Activated CD8-positive, alpha-beta T cell treated with anti-CD3 and anti-CD28 coated beads, Interleukin-2, amount 10 ng/mL, durations not matched to agents 7 days and 5 days (primary cell): ENCODE measurements around the gene TERT. TPM values are rescaled to one million over a fixed set of nuclear protein-coding genes. Genes with fewer than 3 reads are reported as not detected.

Source experiments
- ATAC-seq: fragments of 150-1000 bp; cut with Tn5 transposase; one replicate; pipeline ENCODE4 v1.10.0; 2021; ENCODE audit warnings: moderate library complexity
- CTCF ChIA-PET: fragments of 350-600 bp; sonication (Branson Sonifier 250); formaldehyde crosslinking; loops from one replicate; lab custom pipeline; 2021; ENCODE audit warnings: antibody characterized with exemption; lab: Charles Lee
- POLR2A ChIA-PET: fragments of 350-600 bp; sonication (Branson Sonifier 250); formaldehyde crosslinking; loops from one replicate; lab custom pipeline; 2021; ENCODE audit warnings: antibody characterized with exemption; lab: Charles Lee
- DNase-seq: peaks from one replicate; pipeline ENCODE4 v3.0.0-alpha.2; 2020
- H3K27ac Mint-ChIP-seq: one replicate; pipeline ENCODE4 v1.8.0; 2021; ENCODE audit warnings: mild to moderate bottlenecking, mixed read lengths
- H3K27me3 Mint-ChIP-seq: one replicate; pipeline ENCODE4 v1.8.0; 2021; ENCODE audit warnings: low read depth, mixed read lengths
- H3K36me3 Mint-ChIP-seq: one replicate; pipeline ENCODE4 v1.8.0; 2021; ENCODE audit warnings: low read depth, mixed read lengths
- H3K4me1 Mint-ChIP-seq: one replicate; pipeline ENCODE4 v1.8.0; 2021; ENCODE audit warnings: low read depth, mixed read lengths
- H3K4me3 Mint-ChIP-seq: one replicate; pipeline ENCODE4 v1.8.0; 2021; ENCODE audit warnings: mild to moderate bottlenecking, mixed read lengths
- H3K9me3 Mint-ChIP-seq: one replicate; pipeline ENCODE4 v1.8.0; 2022; ENCODE audit warnings: mixed read lengths; ENCODE audit not compliant: insufficient read depth
- total RNA-seq, 2 experiments: library from RNA; stranded (reverse); gene quantifications; one replicate each; pipeline ENCODE4 v1.2.3, GENCODE V29; 2021

TERT gene
- total RNA-seq, 2 experiments from 2014 or later: 0.29 to 0.44 TPM

GRCh38 chr5:1221721-1222120 lies 73.1 kb downstream of the TERT start:
- H3K27ac Mint-ChIP-seq: no peak overlapping the region
- DNase-seq (no peak), ATAC-seq (no peak)
- H3K27me3 Mint-ChIP-seq: peaks cover 11% of the 10 kb centered on the region
- CTCF ChIA-PET: no interaction called here
- peaks cover 2% of the 10 kb centered on the region for H3K4me1 Mint-ChIP-seq
- no peaks in the 10 kb centered on the region for H3K36me3 Mint-ChIP-seq
- H3K4me3 Mint-ChIP-seq: no peak overlapping the region
- POLR2A ChIA-PET: no interaction called here
- H3K9me3 Mint-ChIP-seq: no peaks in the 10 kb centered on the region

- Mint-ChIP-seq H3K9me3 (no peaks in the 10 kb centered on the region), H3K36me3 (no peaks in the 10 kb centered on the region), H3K4me3 (no peak overlapping the region), H3K27ac (no peak overlapping the region), H3K27me3 (peaks cover 10% of the 10 kb centered on the region), H3K4me1 (peaks cover 2% of the 10 kb centered on the region)
- ChIA-PET POLR2A (no interaction called here), CTCF (no interaction called here)
- no peak for ATAC-seq
- DNase-seq: no peak
Observed at GRCh38 chr5:1220831-1221230, 74.0 kb downstream of the TERT start.

DNA sequence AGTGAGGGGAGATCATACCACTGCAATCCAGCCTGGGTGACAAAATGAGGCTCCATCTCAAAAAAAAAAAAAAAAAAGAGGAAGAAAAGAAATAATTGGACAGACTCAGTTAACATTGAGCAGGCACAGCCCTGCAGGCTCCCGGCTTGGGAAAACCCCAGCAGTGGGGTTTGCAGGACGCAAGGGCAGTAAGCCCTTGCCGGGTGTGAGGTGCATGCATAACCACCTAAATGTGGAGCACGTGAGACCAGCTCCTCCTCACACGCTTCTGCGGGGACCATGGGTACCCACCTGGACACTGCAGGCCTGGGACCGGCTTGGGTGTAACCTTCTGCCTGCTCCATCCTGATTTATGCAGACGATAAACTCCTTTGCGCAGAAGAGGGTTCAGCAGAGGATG lies 74.5 kb downstream of the TERT start:
- H3K27ac Mint-ChIP-seq: no peak overlapping the region
- CTCF ChIA-PET: no interaction called here
- peaks cover 2% of the 10 kb centered on the region for H3K4me1 Mint-ChIP-seq
- no peak for ATAC-seq
- DNase-seq: no peak
- peaks cover 8% of the 10 kb centered on the region for H3K27me3 Mint-ChIP-seq
- H3K36me3 Mint-ChIP-seq: no peaks in the 10 kb centered on the region
- POLR2A ChIA-PET: no interaction called here
- no peak overlapping the region for H3K4me3 Mint-ChIP-seq
- no peaks in the 10 kb centered on the region for H3K9me3 Mint-ChIP-seq

- H3K36me3 Mint-ChIP-seq: no peaks in the 10 kb centered on the region
- H3K4me3 Mint-ChIP-seq: no peak overlapping the region
- no peak for ATAC-seq
- no peaks in the 10 kb centered on the region for H3K9me3 Mint-ChIP-seq
- ChIA-PET POLR2A (no interaction called here), CTCF (no interaction called here)
- H3K27ac Mint-ChIP-seq: no peak overlapping the region
- no peak for DNase-seq
- peaks cover 2% of the 10 kb centered on the region for H3K4me1 Mint-ChIP-seq
- H3K27me3 Mint-ChIP-seq: peaks cover 8% of the 10 kb centered on the region
Observed at GRCh38 chr5:1219768-1220100, 75.1 kb downstream of the TERT start.

DNA sequence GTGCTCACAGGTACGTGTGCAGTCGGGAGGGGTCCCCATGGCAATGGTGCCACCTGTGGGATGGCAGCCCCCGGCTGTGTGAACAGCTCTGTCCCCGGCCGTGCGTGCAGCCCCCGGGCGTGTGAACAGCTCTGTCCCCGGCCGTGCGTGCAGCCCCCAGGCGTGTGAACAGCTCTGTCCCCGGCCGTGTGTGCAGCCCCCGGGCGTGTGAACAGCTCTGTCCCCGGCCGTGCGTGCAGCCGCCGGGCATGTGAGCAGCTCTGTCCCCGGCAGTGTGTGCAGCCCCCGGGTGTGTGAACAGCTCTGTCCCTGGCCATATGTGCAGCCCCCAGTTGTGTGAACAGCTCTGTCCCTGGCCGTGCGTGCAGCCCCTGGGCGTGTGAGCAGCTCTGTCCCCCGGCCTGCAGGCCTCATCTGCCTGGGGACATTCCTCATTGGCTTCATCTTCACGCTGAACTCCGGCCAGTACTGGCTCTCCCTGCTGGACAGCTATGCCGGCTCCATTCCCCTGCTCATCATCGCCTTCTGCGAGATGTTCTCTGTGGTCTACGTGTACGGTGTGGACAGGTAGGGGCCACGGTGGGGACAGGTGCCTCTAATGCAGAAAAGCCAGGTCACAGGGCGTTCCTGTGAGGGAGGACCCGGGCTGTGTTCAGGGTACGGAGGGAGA lies 75.6 kb downstream of the TERT start:
- H3K4me3 Mint-ChIP-seq: no peak overlapping the region
- POLR2A ChIA-PET: no interaction called here
- no peak overlapping the region for H3K27ac Mint-ChIP-seq
- CTCF ChIA-PET: no interaction called here
- no peak for DNase-seq
- peaks cover 8% of the 10 kb centered on the region for H3K27me3 Mint-ChIP-seq
- no peak for ATAC-seq
- H3K4me1 Mint-ChIP-seq: peaks cover 2% of the 10 kb centered on the region
- no peaks in the 10 kb centered on the region for H3K9me3 Mint-ChIP-seq
- H3K36me3 Mint-ChIP-seq: no peaks in the 10 kb centered on the region

DNA sequence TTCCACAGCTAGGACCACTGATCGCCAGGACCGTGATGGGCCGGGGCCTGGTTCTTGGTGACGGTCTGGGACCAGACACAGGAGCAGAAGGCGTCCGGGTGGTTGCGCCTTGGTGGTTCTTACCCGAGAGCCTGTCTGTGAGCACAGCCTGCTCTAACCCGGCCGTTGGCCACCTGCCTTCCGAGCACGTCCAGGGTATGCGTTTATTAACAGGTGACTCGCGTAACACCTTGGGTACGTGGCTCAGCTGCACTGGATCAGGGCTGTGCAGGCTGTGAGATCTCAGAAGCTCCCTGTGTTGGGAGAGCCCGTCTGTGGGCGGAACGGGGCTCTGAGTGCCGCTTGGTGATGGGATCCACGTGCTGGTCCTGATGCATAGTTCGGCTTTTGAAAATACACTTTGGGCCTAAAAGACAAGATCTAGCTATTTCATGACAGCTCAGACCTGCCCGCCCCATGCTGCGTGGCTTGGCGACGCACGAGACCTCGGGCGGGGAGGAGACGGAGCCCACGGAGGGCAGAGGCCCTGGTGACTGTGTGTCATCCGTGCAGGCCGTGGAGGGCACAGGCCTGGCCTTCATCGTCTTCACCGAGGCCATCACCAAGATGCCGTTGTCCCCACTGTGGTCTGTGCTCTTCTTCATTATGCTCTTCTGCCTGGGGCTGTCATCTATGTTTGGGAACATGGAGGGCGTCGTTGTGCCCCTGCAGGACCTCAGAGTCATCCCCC lies 76.4 kb downstream of the TERT start:
- CTCF ChIA-PET: no interaction called here
- H3K9me3 Mint-ChIP-seq: no peaks in the 10 kb centered on the region
- H3K36me3 Mint-ChIP-seq: no peaks in the 10 kb centered on the region
- ATAC-seq (no peak), DNase-seq (no peak)
- H3K4me3 Mint-ChIP-seq: no peak overlapping the region
- POLR2A ChIA-PET: no interaction called here
- H3K27me3 Mint-ChIP-seq: peaks cover 8% of the 10 kb centered on the region
- peaks cover 2% of the 10 kb centered on the region for H3K4me1 Mint-ChIP-seq
- H3K27ac Mint-ChIP-seq: no peak overlapping the region

GRCh38 chr5:1217596-1218206 lies 77.2 kb downstream of the TERT start:
- H3K9me3 Mint-ChIP-seq: no peaks in the 10 kb centered on the region
- peaks cover 2% of the 10 kb centered on the region for H3K4me1 Mint-ChIP-seq
- no peak overlapping the region for H3K27ac Mint-ChIP-seq
- ATAC-seq (no peak), DNase-seq (no peak)
- no peaks in the 10 kb centered on the region for H3K36me3 Mint-ChIP-seq
- H3K4me3 Mint-ChIP-seq: no peak overlapping the region
- CTCF ChIA-PET: no interaction called here
- POLR2A ChIA-PET: no interaction called here
- peaks cover 8% of the 10 kb centered on the region for H3K27me3 Mint-ChIP-seq

- no peak overlapping the region for H3K4me3 Mint-ChIP-seq
- DNase-seq (no peak), ATAC-seq (no peak)
- ChIA-PET POLR2A (no interaction called here), CTCF (no interaction called here)
- no peak overlapping the region for H3K27ac Mint-ChIP-seq
- no peaks in the 10 kb centered on the region for H3K9me3 Mint-ChIP-seq
- peaks cover 2% of the 10 kb centered on the region for H3K4me1 Mint-ChIP-seq
- peaks cover 8% of the 10 kb centered on the region for H3K27me3 Mint-ChIP-seq
- H3K36me3 Mint-ChIP-seq: no peaks in the 10 kb centered on the region
Observed at GRCh38 chr5:1216918-1217295, 78.0 kb downstream of the TERT start.

- no peak for DNase-seq
- no peak for ATAC-seq
Observed at GRCh38 chr5:1216211-1216917, 78.5 kb downstream of the TERT start.

GRCh38 chr5:1215320-1216096 lies 79.4 kb downstream of the TERT start:
- H3K9me3 Mint-ChIP-seq: no peaks in the 10 kb centered on the region
- H3K4me1 Mint-ChIP-seq: peaks cover 2% of the 10 kb centered on the region
- H3K27ac Mint-ChIP-seq: no peak overlapping the region
- H3K4me3 Mint-ChIP-seq: no peak overlapping the region
- H3K27me3 Mint-ChIP-seq: peaks cover 8% of the 10 kb centered on the region
- CTCF ChIA-PET: no interaction called here
- DNase-seq: no peak
- H3K36me3 Mint-ChIP-seq: no peaks in the 10 kb centered on the region
- ATAC-seq: no peak
- POLR2A ChIA-PET: no interaction called here

More at GRCh38 chr5:1216211-1216917, 78.5 kb downstream of the TERT start:
- no peak overlapping the region for H3K4me3 Mint-ChIP-seq
- peaks cover 2% of the 10 kb centered on the region for H3K4me1 Mint-ChIP-seq
- no peaks in the 10 kb centered on the region for H3K9me3 Mint-ChIP-seq
- no peak overlapping the region for H3K27ac Mint-ChIP-seq
- peaks cover 8% of the 10 kb centered on the region for H3K27me3 Mint-ChIP-seq
- CTCF ChIA-PET: no interaction called here
- no peaks in the 10 kb centered on the region for H3K36me3 Mint-ChIP-seq
- POLR2A ChIA-PET: no interaction called here

DNA sequence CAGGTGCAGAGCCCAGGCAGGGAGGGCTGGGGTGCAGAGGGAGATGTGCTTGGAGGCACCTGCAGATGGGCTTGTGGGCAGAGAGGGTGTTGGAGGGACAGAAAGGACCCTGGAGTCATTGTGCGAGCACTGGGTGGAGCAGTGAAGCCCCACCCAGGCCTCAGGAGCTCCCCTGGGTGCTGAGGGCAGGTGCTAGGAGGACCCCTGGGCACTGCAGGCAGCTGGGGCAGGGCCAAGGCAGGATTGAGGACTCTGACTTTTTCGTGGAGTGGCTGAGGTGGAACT lies 80.0 kb downstream of the TERT start:
- no peak for DNase-seq
- Mint-ChIP-seq H3K4me3 (no peak overlapping the region), H3K36me3 (no peaks in the 10 kb centered on the region), H3K27ac (no peak overlapping the region), H3K27me3 (peaks cover 8% of the 10 kb centered on the region), H3K4me1 (peaks cover 2% of the 10 kb centered on the region), H3K9me3 (no peaks in the 10 kb centered on the region)
- ChIA-PET CTCF (no interaction called here), POLR2A (no interaction called here)
- ATAC-seq: no peak
